H1 (cell line): ENCODE data around the gene WDCP.

Source experiments
- BACH1 ChIP-seq: IDR thresholded peaks from 2 replicates; pipeline ENCODE4 v1.6.1; 2012; ENCODE audit warnings: low read length, improper control_type of control experiment
- BRCA1 ChIP-seq: IDR thresholded peaks from 2 replicates; pipeline ENCODE4 v1.6.1; 2012; ENCODE audit warnings: low read depth, low read length, improper control_type of control experiment
- CBX5 ChIP-seq: fragments of 300-800, 300-1000 bp; sonication (generic); IDR thresholded peaks from 2 replicates; pipeline ENCODE4 v1.7.1; 2016; ENCODE audit warnings: antibody characterized with exemption, low read length, low read depth
- EZH2 ChIP-seq: fragments of 200-600 bp; sonication (generic); IDR thresholded peaks from 2 replicates; pipeline ENCODE4 v1.7.1; 2012; ENCODE audit warnings: low read depth, mild to moderate bottlenecking, moderate library complexity, low read length, inconsistent platforms; ENCODE audit not compliant: severe bottlenecking
- MAFK ChIP-seq: IDR thresholded peaks from 2 replicates; pipeline ENCODE4 v1.6.1; 2012; ENCODE audit warnings: low read depth, mild to moderate bottlenecking, improper control_type of control experiment, low read length
- POLR2AphosphoS5 ChIP-seq: IDR thresholded peaks from 2 replicates; pipeline ENCODE4 v1.6.1; 2011; ENCODE audit warnings: low read depth, low read length
- RAD21 ChIP-seq, 2 experiments: IDR thresholded peaks in 1 of 2; conservative IDR thresholded peaks in 1 of 2; 2 replicates each; pipeline ENCODE4 v1.6.1; 2011; ENCODE audit warnings: low read depth in 2 of 2, low read length in 2 of 2, improper control_type of control experiment in 1 of 2, inconsistent platforms in 1 of 2, mild to moderate bottlenecking in 1 of 2, moderate library complexity in 1 of 2
- RNF2 ChIP-seq: fragments of 200-900, 300-1000 bp; sonication (generic); IDR thresholded peaks from 2 replicates; pipeline ENCODE4 v1.7.1; 2016; ENCODE audit warnings: borderline replicate concordance, low read depth, mild to moderate bottlenecking, antibody characterized with exemption, low read length; ENCODE audit not compliant: poor library complexity, severe bottlenecking; ENCODE audit errors: missing control alignments
- TAF1 ChIP-seq: IDR thresholded peaks from 2 replicates; pipeline ENCODE4 v1.6.1; 2011; ENCODE audit warnings: mild to moderate bottlenecking, low read depth, low read length
- YY1 ChIP-seq: IDR thresholded peaks from 2 replicates; pipeline ENCODE4 v1.6.1; 2011; ENCODE audit warnings: low read depth, mild to moderate bottlenecking, low read length
- TF ChIP-seq, protein P1 (sequence below), 3 experiments: IDR thresholded peaks; 1 replicate in 2 of 3; 2 replicates in 1 of 3; pipeline versions ENCODE4 v1.5.1 to v1.6.1; 2011; ENCODE audit warnings: low read length in 3 of 3, mild to moderate bottlenecking in 3 of 3, inconsistent platforms in 2 of 3, low read depth in 1 of 3, moderate library complexity in 1 of 3; ENCODE audit not compliant: insufficient read depth in 1 of 3; ENCODE audit errors: control extremely low read depth in 1 of 3

DNA sequence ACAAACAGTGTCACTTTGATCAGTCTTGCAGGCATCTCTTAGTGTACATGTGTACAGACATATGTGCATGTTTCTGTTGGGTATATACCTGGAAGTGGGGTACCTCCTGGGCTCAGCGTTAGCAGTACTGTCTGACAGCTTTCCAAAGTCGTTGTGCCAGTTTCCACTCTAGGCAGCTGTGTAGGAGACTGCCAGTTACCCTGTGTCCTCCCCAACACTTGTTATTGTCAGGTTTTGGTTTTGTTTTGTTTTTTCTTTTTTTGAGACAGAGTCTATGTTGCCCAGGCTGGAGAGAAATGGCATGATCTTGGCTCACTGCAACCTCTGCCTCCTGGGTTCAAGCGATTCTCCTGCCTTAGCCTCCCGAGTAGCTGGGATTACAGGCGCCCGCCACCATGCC is 8.6 kb upstream of the WDCP start:
- TF ChIP-seq, protein P1, sequence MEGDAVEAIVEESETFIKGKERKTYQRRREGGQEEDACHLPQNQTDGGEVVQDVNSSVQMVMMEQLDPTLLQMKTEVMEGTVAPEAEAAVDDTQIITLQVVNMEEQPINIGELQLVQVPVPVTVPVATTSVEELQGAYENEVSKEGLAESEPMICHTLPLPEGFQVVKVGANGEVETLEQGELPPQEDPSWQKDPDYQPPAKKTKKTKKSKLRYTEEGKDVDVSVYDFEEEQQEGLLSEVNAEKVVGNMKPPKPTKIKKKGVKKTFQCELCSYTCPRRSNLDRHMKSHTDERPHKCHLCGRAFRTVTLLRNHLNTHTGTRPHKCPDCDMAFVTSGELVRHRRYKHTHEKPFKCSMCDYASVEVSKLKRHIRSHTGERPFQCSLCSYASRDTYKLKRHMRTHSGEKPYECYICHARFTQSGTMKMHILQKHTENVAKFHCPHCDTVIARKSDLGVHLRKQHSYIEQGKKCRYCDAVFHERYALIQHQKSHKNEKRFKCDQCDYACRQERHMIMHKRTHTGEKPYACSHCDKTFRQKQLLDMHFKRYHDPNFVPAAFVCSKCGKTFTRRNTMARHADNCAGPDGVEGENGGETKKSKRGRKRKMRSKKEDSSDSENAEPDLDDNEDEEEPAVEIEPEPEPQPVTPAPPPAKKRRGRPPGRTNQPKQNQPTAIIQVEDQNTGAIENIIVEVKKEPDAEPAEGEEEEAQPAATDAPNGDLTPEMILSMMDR (IDR thresholded peaks at IDR 0.05; ENCODE audit: control extremely low read depth in 1 of 3, insufficient read depth in 1 of 3, low read depth in 1 of 3, low read length in 3 of 3), result no peak
- TF ChIP-seq RAD21 (IDR thresholded peaks at IDR 0.05 in 1 of 2, conservative IDR thresholded peaks at IDR 0.05 in 1 of 2; ENCODE audit: low read depth in 2 of 2, low read length in 2 of 2) (no peak), CBX5 (no peak), BRCA1 (no peak), YY1 (no peak), EZH2 (no peak), TAF1 (no peak), BACH1 (no peak), RNF2 (no peak), POLR2AphosphoS5 (no peak), MAFK (no peak)
